ENCODE measurements around the gene KRTAP12-2. TPM values are rescaled to one million over a fixed set of nuclear protein-coding genes. Genes with fewer than 3 reads are reported as not detected.
"Not testable (repeated sequence)": the region's sequence is repeated elsewhere in the genome, so short reads cannot be mapped to it uniquely, and the experiment has no call there.

Gene KRTAP12-2
- total RNA-seq, 1 experiment from 2014 or later: not detected

DNA sequence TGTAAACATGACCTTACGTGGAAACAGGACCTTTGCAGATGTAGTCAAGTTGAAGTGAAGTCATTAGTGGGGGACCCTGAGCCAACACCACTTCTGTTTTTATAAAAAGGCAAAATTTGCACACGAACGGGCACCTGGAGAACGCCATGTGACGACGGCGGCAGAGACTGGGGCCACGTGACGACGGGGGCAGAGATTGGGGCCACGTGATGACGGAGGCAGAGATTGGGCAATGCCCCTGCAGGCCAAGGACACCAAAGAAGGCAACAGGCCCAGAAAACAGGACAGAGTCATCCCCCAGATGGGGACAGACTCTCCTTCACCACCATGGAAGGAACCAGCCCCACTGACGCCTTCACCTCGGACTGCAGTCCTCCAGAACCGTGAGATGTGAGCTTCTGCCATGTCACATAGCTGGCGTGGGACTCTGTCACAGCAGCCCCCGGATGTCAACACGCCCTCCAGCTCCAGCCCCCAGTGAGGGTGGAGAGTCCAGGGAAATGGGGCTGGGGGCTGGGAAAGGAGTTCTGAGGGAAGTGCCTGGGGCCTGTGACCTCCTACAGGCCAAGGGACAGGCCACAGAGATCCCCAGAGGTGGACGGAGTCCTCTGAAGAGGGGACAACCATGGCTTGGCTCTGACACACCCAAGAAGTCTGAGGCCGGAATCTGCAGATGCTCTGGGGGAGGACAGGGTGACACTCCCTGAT is 16.3 kb downstream of the KRTAP12-2 start:
- DNase-seq (ENCODE audit: low spot score): no peak

DNA sequence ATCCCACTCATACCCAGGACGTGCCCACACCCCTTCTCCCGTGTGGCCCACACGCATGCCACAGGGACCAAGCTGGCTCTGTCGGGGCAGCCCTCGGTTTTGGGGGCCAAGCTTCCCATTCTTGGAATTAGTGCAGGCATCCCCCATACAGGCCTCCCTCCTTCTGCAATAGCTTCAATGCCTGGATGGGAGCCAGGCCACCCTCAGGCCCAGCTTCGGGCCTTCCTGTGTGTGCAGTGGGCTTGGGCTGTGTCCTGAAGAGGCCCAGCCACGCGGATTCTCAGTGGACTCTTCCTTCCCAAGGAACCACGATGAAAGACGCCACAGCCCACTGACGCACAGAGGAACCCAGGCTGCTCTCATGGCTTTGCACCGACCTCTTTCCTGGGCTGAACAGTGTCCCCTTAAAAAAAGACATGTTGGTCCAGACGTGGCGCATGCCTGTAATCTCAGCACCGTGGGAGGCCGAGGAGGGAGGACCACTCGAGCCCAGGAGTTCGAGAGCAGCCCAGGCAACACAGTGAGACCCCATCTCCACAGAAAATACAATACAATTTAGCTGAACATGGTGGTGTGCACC is 17.1 kb downstream of the KRTAP12-2 start:
- DNase-seq (ENCODE audit: low spot score): no peak

DNA sequence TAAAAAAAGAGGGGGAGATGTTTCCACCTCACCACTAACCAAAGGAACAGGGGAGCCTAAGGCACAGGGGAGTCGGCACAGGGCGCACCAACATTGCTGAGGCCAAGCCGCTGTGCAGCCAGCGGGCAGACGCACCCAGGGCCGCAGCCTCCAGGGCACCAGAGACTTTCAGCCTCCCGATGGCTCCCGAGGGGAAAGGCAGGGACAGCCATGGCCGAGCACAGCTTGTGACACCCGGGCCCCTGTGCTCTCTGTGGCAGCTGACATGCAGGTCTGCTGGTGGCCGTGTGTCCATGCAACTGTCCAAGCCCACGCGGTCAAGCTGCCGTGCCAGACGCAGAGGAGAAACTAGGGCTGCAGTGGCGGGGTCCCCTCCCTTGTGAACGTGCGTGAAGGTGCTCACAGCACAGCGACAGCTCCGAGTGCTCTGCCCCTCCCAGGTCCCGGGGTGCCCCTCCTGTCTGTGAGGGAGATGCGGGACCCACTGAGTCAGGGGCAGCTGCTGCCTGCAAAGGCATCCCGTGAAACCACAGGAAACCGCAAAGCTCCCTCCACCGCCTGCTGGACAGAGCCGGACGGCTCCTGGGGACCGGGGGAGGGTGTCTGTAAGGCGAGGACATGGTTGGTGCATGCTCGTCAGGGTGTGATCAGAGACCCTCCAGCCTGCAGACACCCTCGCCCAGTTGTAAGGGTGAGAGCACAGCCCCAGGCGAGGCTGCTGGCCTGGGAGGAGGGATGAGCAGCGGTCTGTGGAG is 18.0 kb downstream of the KRTAP12-2 start:
- no peak for DNase-seq (ENCODE audit: low spot score)

DNA sequence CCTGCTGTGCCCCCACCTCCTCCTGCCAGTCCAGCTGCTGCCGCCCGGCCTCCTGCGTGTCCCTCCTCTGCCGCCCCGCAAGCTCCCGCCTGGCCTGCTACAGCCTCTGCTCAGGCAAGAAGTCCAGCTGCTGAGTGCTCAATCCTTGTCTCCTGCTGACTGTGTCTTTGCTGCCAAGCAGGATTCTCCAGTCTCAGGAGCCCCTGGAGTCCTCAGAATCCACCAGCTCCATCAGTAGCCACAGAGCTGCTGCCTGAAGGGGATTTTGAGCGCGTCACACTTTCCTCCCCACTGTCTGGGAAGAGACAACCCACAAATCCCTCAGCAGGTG is 19.5 kb downstream of the KRTAP12-2 start:
- no peak for DNase-seq (ENCODE audit: low spot score)

DNA sequence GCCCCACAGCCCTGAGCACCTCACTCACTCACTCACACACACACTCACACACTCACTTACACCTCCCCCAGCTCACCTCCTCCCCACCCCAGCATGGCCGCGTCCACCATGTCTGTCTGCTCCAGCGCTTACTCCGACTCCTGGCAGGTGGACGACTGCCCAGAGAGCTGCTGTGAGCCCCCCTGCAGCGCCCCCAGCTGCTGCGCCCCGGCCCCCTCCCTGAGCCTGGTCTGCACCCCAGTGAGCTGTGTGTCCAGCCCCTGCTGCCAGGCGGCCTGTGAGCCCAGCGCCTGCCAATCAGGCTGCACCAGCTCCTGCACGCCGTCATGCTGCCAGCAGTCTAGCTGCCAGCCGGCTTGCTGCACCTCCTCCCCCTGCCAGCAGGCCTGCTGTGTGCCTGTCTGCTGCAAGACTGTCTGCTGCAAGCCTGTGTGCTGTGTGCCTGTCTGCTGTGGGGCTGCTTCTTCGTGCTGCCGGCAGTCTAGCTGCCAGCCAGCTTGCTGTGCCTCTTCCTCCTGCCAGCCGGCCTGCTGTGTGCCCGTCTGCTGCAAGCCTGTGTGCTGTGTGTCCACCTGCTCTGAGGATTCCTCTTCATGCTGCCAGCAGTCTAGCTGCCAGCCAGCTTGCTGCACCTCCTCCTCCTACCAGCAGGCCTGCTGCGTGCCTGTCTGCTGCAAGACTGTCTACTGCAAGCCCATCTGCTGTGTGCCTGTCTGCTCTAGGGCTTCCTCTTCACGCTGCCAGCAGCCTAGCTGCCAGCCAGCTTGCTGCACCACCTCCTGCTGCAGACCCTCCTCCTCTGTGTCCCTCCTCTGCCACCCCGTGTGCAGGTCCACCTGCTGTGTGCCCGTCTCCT is 20.1 kb downstream of the KRTAP12-2 start, which contains the start of gene KRTAP10-11:
Gene KRTAP10-11 (plus strand): TSS at position 49 of the 856 bp plus-strand sequence. CDS start 45 bp downstream, at position 94.
- not testable (repeated sequence) for DNase-seq (ENCODE audit: low spot score)

DNA sequence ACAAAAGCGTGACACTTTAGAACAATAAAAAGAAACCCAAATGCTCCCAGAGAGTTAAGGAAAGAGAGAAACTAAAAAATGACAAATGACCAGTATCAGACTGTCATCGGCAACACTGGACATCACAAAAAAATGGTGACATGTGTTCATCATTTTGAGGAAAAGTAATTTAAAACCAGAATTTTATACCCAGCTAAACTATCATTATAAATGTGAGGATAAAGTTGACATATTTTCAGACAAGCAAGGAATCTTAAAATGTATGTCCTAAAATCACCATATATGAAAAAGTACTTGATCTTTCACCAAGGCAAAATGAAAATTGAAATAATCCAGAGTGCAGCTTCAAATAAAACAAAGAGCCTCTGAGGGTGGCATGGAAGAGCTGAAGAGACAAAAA is 21.8 kb downstream of the KRTAP12-2 start:
- DNase-seq (ENCODE audit: low spot score): no peak

DNA sequence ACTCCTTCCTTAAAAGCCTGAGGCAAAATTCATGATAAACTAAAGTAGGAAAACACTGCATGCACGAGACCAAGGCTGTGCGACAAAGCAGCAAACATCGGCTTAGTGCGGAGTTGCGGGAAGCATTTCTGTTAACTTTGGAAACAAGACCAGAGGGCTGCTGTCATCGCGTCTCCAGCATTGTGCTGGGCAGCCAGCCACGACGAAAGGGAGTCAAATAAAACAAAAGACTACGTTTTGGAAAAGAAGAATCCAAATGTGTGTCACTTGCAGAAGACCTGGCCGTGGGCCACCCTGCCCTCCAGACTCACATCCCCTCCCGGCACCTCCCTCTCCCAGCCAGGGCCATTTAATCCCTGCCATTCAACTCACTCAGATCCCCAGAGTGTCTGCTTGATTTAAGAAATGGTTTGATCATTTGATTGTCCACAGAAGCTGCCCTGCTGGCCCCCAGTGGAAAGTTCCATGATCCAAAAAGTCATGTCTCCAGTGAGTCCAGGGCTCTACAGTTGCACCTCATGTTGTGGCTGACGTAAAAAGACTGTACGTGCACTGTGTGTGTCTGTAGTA is 22.9 kb downstream of the KRTAP12-2 start:
- DNase-seq (ENCODE audit: low spot score): no peak

DNA sequence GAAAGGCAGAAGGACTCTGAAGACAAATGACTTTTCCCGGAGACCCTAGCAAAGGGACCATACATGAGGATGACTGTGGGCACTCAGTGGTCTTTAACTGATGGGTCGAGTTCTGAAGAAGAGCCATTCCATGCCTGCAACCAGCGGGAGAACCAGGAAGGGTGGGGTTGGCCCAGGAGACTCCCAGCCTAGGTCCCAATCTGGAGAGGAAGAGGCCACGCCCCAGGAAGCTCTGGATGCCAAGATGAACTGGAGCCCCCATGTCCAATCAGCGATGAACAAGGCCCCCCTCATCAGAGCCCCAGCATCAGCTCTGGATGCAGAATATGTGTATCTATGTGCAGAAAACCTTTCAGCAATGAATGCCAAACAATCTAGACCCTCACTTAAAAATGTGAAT is 26.0 kb downstream of the KRTAP12-2 start:
- no peak for DNase-seq (ENCODE audit: low spot score)

DNA sequence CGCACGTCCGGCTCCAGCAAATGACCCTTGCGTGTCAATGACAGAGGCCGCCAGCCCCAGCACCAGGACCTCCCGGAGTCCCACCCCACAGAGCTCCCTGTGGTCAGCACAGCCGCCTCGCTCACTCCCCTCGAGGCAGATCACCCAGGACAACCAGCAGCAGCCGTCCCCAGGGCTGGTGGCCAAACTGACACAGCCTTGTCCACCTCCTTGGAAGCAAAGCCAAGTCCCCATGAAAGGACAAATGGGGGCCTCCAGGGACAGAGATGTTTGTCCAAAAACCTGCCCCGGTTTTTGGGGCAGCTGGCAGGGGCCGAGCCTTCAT is 27.4 kb downstream of the KRTAP12-2 start:
- no peak for DNase-seq (ENCODE audit: low spot score)

DNA sequence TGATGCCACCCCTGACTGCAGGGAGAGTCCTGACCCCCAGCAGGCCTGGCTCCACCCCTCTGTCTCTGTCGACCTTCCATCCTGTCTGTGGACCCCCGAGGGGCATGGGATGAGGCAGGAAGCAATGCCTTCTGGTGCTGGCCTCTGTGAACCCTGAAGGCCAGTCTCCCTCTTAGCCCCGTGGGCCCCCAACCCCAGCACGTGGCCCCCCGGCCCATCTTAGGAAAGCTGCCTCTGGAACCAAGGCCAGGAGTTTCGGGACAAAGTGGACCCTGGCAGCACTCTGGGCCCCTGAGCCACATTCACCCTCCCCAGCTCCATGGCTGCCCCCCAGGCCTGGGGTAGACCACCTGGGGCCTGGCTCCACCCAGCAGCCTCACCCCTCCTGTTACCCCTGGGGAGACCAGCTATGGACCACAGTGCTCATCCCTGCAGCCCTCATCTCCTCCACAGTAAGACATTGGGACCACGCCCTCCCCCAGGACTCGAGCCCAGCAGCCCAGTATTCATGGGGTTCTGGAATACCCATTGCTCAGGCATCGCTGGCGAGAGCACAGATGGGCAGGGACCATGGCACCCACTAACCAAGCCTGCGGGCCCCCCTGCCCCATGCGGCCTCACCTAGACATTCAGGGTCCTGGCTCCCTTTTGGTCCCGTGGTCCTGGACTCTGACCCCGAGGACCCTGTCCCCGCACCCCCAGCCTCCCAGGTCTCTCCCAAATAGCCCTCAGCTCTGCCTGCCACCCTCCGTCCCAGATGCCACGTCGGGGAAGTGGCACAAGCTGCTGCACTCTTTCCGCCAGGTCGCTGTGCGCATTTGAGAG is 28.0 kb downstream of the KRTAP12-2 start:
- DNase-seq (ENCODE audit: low spot score): not testable (repeated sequence)

DNA sequence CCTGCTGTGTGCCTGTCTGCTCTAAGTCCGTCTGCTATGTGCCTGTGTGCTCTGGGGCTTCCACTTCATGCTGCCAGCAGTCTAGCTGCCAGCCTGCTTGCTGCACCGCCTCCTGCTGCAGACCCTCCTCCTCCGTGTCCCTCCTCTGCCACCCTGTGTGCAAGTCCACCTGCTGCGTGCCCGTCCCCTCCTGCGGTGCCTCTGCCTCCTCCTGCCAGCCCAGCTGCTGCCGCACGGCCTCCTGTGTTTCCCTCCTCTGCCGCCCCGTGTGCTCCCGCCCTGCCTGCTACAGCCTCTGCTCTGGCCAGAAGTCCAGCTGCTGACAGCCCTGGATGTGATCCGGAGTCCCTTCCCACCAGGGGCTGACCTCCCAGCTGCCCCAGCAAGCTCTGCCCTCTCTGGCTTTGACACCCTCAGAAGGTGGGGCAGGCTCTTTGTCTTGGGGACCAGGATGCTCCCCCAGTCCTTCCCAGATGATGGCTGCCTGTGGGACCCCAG is 28.8 kb downstream of the KRTAP12-2 start:
- not testable (repeated sequence) for DNase-seq (ENCODE audit: low spot score)

DNA sequence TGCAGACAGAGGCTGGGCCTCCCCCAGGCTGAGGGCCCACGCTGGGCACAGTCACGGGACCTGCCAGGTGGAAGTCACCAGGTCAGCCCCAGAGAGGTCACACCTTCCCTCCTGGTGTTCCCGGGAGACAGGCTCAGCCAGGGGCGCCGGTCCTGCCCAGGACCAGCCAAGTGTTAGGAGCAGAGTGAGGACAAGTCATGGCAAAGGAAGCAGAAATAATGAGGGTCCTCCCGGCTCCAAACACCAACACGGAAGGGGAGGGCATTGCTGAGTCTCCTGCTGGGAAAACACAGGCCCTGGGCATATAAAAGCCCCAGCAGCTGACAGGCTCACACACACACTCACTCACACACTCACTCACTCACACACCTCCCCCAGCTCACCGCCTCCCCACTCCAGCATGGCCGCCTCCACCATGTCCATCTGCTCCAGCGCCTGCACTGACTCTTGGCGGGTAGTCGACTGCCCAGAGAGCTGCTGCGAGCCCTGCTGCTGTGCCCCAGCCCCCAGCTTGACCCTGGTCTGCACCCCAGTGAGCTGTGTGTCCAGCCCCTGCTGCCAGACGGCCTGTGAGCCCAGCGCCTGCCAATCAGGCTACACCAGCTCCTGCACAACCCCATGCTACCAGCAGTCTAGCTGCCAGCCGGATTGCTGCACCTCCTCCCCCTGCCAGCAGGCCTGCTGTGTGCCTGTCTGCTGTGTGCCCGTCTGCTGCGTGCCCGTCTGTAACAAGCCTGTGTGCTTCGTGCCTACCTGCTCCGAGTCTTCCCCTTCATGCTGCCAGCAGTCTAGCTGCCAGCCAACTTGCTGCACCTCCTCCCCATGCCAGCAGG is 29.5 kb downstream of the KRTAP12-2 start, which contains the start of gene KRTAP10-10:
Gene KRTAP10-10 (plus strand): TSS at position 339 of the 833 bp plus-strand sequence. CDS start 62 bp downstream, at position 401.
- DNase-seq (ENCODE audit: low spot score): no peak

DNA sequence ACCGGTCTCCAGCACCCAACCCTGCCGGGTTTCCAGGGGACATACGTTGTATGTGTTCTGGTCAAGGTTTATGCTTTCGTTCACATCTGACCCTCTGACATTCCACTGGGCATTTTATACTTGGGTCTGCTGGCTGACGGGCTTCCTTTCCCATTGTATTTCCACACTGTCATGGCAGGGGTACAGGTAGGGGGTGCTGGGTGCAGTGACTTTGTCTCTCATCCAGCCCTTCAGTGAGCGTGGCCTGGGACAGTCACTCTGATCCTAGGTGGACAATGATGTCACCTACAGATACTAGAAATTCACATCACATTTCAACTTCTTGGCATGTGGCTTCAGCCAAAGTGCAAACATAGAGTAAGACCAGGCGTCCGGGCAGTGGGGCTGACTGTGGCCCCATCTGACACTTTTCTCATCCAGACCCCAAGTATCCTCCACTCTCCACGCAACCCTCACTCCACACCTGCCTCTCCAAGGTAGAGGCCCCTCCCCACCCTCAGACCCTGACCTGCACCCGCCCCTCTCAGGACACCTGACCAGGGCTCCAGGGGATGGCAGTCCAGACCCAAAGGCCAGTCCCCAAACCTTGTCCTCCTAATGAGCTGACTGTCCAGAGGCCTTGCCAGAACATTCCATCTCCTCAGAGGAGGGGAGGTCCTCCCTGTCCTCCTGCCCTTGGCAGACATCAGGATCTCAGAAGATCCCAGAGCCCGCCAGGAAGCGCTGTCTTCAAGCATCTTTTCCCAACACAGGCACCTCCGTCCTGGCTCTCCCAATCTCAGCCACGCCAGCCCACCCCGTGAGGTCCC is 30.3 kb downstream of the KRTAP12-2 start:
- no peak for DNase-seq (ENCODE audit: low spot score)

DNA sequence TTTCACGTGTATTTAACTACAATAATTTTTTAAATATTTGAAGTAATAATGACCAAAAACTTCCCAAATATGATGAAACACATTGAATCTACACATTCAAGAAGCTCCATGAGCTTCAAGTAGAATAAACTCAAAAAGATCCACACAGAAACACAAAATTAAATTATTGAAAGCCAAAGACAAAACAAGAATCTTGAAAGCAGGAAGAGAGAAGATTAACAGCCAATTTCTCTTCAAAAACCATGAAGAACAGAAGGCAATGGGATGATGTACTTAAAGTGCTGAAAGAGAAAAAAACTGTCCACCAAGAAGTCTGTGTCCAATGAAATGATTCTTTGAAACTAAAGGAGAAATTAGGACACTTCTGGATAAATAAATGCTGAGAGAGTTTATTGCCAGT is 34.7 kb downstream of the KRTAP12-2 start:
- DNase-seq (ENCODE audit: low spot score): no peak

DNA sequence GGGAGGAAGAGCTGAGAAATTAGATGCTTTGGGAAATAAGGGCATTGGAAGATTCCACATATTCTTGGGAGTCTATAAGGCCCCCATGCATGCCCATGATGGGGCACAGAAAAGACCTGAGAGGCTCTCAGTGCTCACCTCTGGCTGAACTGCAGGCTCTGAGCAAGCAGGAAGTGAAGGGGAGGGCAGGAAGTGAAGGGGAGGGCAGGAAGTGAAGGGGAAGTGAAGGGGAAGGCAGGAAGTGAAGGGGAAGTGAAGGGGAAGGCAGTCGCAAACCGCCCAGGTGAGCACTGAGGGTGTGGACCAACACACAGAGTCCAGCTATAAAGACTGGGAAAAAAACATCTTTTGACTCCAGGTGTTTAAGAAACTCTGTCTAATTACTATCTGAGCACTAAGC is 36.3 kb downstream of the KRTAP12-2 start:
- no peak for DNase-seq (ENCODE audit: low spot score)

DNA sequence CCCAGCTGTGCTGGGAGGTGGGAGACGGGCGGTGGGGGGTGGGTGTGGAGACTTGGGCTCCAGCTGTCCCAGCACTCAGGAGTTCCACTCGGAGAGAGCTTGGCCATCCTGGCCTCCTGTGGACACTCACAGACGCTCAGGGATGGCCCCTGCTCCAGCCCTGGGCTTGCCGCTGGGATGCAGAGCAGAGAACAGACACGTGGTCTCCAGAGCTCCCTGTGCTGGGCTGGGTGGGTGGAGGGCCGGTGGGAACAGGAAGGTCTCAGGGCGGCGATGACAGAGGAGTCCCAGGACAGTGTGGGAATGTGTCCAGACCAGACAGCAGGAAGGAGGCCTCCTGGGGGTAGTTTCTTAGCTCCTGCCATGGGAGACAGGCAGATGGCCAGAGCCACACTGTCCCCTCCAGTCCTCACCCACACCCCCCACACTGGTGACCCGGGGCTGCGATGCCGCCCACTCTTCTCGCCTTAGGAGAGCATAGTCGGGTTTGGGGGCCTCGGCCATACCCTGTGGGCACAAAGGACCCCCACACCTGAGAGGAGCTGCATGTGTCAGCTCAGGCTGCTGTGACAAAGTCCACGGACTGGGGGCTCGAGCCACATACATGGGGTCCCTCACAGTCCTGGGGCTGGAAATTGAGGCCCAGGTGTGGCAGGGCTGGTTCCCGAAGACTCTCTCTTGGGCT is 37.9 kb downstream of the KRTAP12-2 start:
- DNase-seq (ENCODE audit: low spot score): no peak

DNA sequence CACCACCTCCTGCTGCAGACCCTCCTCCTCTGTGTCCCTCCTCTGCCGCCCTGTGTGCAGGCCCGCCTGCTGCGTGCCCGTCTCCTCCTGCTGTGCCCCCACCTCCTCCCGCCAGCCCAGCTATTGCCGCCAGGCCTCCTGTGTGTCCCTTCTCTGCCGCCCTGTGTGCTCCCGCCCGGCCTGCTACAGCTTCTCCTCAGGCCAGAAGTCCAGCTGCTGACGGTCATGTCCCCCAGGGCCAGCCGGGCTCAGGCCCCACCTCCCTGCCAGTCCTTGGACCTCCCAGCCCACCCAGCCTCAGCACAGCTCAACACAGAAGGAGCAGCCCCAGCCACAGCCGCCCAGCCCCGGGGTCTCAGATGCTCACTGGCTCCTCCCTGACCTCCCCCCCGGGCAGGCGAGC is 38.9 kb downstream of the KRTAP12-2 start:
- DNase-seq (ENCODE audit: low spot score): not testable (repeated sequence)

DNA sequence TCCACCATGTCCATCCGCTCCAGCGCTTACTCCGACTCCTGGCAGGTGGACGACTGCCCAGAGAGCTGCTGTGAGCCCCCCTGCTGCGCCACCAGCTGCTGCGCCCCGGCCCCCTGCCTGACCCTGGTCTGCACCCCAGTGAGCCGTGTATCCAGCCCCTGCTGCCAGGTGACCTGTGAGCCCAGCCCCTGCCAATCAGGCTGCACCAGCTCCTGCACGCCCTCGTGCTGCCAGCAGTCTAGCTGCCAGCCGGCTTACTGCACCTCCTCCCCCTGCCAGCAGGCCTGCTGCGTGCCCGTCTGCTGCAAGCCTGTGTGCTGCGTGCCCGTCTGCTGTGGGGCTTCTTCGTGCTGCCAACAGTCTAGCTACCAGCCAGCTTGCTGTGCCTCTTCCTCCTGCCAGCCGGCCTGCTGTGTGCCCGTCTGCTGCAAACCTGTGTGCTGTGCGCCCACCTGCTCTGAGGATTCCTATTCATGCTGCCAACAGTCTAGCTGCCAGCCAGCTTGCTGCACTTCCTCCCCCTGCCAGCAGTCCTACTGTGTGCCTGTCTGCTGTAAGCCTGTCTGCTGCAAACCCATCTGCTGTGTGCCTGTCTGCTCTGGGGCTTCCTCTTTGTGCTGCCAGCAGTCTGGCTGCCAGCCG is 39.4 kb downstream of the KRTAP12-2 start:
- not testable (repeated sequence) for DNase-seq (ENCODE audit: low spot score)

Measured in H4 (cell line).